SIG-M5 treated with dmso at 0.1 percent for 504 hours (cell line): ENCODE results near the gene BMF.
"Not testable (repeated sequence)": the region's sequence is repeated elsewhere in the genome, so short reads cannot be mapped to it uniquely, and the experiment has no call there.

Experiments used
- DNase-seq: peaks from one replicate; lab custom pipeline; 2025; ENCODE audit not compliant: unreplicated experiment; lab: John Stamatoyannopoulos, UW

Gene BMF

GRCh38 chr15:40088929-40089755, 19.5 kb downstream of the BMF start:
- no peak for DNase-seq

- DNase-seq = no peak
Measured at GRCh38 chr15:40087991-40088928, 20.4 kb downstream of the BMF start.

- no peak for DNase-seq
Measured at GRCh38 chr15:40087068-40087810, 21.4 kb downstream of the BMF start.

GRCh38 chr15:40085266-40085665, 23.4 kb downstream of the BMF start:
- DNase-seq = no peak

- no peak for DNase-seq
Measured at GRCh38 chr15:40084650-40085049, 24.0 kb downstream of the BMF start.

- no peak for DNase-seq
Measured at GRCh38 chr15:40082195-40082883, 26.3 kb downstream of the BMF start.

GRCh38 chr15:40081691-40082194, 26.9 kb downstream of the BMF start:
- no peak for DNase-seq

GRCh38 chr15:40080847-40081246, 27.8 kb downstream of the BMF start:
- DNase-seq = no peak

- DNase-seq = no peak
Measured at GRCh38 chr15:40080104-40080503, 28.6 kb downstream of the BMF start.

GRCh38 chr15:40079456-40079855, 29.2 kb downstream of the BMF start:
- DNase-seq = no peak

- DNase-seq = no peak
Measured at GRCh38 chr15:40075298-40076044, 33.2 kb downstream of the BMF start.

GRCh38 chr15:40074656-40075055, 34.0 kb downstream of the BMF start:
- DNase-seq = not testable (repeated sequence)

- not testable (repeated sequence) for DNase-seq
Measured at GRCh38 chr15:40073716-40074490, 34.8 kb downstream of the BMF start.

GRCh38 chr15:40072216-40072990, 36.3 kb downstream of the BMF start:
- no peak for DNase-seq

GRCh38 chr15:40070608-40071218, 38.0 kb downstream of the BMF start:
- no peak for DNase-seq

- no peak for DNase-seq
Measured at GRCh38 chr15:40070166-40070557, 38.5 kb downstream of the BMF start.
